NCI-H524 (cell line): Measurements from ENCODE around the gene JPH3.

Source experiments
- DNase-seq, 2 experiments: peaks; one replicate each; lab custom pipeline; 2025; lab: John Stamatoyannopoulos, UW

JPH3 gene

GRCh38 chr16:87626905-87627304 lies 24.6 kb downstream of the JPH3 start:
- DNase-seq: no peak

- no peak for DNase-seq
Observed at GRCh38 chr16:87627542-87628245, 25.4 kb downstream of the JPH3 start.

DNA sequence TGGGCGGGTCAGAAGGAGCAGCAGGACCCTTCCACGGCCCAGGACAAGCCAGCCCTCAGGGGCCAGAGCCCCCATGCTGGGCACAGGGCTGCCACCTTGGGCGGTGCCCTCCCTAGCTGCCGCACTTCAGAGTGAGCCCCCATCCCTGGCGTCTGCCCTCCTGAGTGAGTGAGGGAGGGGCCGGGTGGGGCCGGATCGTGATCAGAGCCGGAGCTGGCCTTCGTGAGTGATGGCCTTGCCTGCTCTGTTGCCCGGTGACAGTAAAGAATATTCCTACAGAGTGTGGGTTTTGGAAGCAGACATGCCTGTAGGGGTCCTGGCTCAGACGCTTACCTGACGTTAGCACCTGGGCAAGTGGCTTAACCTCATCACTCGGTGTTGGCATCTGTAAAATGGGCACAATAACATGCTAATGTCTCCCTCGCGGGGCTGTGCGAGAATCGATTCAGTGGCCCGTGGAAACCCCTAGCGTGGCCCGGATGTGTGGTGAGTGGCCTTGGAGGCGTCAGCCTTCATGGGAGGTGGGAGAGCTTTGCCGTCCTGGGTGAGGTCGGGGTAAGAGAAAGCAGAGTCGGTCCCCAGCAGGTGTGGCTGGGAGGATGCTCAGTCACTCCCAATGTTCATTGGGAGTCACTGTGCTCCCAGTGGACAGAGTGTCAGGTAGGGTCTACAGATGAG lies 26.1 kb downstream of the JPH3 start:
- no peak for DNase-seq

GRCh38 chr16:87628940-87629339 lies 26.6 kb downstream of the JPH3 start:
- DNase-seq: peak in 1 of 2 experiments; percentile 26

DNA sequence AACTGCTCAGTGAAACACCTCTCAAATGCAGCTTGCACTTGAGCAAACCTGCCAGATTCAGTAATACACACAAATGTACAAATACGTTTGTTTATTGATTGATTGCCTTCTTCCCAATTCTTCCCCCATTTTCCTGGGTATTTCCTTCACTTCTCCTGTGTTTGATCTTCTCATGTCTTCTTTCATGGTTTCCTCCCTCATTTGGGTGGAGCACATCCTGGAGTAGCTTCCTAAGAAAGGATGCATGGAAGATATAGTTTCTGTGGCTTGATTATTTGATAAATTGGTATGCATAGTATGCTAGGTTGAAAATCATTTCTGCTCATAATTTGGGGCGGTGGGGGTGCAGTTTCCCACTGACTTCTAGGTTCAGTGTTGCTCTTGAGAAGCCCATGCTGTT lies 28.8 kb downstream of the JPH3 start:
- no peak for DNase-seq

DNA sequence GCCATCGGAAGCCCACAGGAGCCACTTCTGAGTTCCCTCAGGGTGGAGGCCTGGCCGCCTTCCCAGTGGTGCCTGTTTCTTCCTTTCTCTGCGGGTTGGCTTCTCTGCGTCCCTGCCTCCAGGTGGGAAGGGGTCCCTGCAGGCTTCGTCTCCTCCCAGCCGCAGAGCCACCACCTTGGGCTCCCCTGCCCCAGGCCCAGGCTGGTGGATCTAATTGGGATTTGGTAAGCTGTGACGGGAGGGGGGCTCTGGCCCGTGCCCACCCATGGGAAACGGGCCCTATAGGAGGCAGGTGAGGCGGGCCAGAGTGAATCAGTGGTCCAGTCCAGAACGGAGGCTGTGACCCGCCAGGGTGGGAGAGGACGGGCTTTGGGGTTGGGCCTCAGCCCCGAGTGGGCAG lies 32.1 kb downstream of the JPH3 start:
- DNase-seq: no peak

GRCh38 chr16:87635541-87636049 lies 33.3 kb downstream of the JPH3 start:
- peak in 1 of 2 experiments; percentile 64 for DNase-seq

DNA sequence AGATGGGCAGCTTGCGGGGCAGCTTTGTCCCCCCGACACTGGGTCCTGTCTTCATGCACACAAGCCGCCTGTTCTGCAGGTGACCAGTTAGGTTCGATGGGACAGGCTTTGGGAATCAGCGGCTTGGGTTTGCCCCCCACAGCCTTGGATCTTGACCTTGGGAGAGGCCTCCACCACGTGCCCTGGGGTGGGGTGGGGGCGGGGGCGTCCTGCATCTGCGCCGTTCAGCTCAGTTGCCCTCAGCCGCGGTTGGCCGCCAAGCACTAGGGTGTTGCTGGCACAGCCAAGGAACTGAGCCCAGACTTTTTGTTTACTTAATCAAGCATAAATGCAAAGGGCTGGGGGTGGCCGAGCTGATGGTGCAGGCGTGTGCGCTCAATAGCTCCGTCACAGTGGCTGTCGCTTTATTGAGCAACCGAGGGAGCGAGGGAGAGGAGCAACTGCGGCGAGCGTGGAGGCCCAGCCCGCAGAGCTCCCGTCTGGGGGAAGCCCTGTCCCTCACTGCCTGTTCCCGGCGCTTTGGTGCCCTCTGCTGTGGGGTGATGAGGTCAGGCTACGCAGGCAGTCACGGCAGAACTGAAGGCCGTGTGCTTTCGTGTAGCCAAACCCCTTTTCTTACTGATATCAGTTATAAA lies 33.9 kb downstream of the JPH3 start:
- peak; percentile 66 to 83 for DNase-seq

- no peak for DNase-seq
Observed at GRCh38 chr16:87636741-87637140, 34.4 kb downstream of the JPH3 start.

DNA sequence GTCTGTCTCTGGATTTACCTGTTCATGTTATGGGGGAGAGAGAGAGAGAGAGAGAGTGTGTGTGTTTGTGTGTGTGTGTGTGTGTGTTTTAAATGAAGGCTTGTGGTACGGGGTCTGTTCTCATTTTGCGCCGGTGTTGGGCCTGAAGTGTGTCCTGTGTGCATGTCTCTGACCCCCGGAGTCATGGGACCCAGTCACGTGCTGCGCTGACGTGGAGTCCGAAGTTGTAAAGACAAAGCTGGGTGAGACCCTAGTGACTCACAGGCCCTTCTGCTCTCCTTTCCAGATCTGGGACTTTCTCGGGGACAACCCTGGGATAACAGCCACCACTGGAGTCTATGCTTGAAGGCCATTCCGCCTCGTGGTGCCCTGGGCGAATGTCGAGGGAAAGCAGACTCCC lies 35.0 kb downstream of the JPH3 start:
- no peak for DNase-seq

- DNase-seq: no peak
Observed at GRCh38 chr16:87638736-87639135, 36.4 kb downstream of the JPH3 start.

DNA sequence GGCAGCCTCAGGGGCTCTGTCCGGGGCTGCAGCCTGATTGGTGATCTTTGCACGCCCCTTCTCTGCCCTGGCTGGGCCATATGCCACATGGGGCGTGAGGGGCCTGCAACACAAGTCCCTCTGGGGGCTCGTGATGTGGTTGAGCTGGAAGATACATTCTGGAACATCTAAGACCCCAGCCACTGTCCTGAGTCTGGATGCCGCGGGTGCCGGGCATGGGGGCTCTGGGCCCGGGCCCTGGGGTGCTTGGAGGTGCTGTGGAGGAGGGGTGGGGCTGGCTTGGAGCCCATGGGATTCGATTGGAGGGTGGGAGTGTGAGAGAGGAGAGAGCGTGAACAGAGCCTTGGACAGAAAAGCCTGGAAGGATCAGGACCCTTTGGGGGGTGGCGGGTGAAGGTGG lies 39.4 kb downstream of the JPH3 start:
- peak in 1 of 2 experiments; percentile 32 for DNase-seq

DNA sequence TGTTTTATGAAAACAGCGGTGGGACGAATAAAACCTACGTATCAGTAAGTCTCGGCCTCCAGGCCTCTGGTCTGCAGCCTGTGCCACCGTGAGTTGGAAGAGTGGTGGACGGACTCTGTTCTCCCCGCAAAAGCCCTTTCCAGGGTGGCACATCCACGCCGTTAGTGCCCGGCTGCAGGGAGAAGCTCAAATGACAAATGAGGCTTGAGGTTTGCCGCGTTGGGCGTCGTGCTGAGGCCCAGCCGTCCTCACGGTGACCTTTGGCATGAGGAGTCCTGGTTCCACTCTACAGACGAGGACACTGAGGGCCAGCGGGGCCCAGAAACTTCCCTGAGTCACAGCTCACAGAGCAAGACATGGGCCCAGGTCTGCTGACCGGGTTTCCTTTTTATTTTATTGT lies 40.2 kb downstream of the JPH3 start:
- no peak for DNase-seq

GRCh38 chr16:87644186-87644585 lies 41.9 kb downstream of the JPH3 start:
- DNase-seq: no peak

GRCh38 chr16:87644596-87644995 lies 42.3 kb downstream of the JPH3 start:
- DNase-seq: no peak

DNA sequence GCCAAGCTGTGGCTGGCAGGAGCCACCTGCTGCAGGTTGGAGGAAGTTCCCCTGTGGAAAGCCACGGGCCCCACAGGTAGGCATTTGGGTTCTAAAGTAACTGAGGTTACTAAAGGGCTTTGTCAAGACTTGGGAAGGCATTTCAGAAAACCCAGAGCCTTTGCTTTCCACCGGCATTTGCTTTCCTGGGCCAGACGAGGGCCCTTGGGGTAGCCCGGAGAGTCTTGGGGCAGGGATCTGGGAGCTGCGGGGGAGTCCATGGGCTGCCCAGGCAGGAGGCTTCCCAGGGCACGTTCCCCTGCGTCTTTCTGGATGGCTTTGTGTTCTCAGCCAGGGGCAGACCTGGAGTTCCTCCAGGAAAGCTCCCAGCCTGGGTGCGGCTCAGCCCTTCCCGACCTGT lies 43.5 kb downstream of the JPH3 start:
- no peak for DNase-seq

DNA sequence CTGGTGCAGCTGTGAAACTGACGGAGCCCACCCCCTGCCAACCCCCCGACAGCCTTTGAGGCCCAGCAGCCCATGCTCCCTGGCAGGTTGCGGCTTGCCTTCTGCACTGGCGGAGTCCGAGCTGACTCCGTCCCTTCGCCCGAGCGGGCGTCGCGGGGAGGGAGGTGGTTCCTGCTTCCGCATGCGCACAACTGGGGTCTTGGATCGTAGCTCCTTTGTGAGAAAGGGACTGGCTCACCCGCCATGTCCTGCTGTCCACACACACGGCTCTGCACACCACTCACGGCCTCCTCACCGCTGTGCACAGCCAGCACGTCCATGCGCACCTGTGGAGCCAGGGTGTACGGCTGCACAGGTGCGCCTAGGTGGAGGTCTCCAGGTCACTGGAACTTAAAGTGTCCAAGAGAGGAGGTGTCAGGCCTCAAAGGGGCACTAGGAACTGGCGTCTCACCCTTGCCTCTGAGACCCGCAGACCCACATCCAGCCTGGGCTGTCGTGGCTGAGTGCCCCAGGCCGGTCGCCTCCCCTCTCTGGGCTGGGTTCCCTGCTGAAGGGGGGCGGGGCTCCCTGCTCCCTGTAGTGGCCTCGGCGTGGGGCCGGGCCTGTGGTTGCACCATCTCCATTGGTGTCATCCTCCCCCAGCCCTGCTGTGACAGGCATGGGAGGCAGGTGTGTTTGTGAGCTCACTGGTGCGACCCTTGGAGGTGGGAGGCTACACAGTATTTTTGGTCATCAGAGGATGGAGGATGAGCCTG lies 45.3 kb downstream of the JPH3 start:
- DNase-seq: no peak

- DNase-seq: no peak
Observed at GRCh38 chr16:87648236-87648635, 45.9 kb downstream of the JPH3 start.

- DNase-seq: no peak
Observed at GRCh38 chr16:87648698-87649487, 46.6 kb downstream of the JPH3 start.

- DNase-seq: no peak
Observed at GRCh38 chr16:87652386-87652785, 50.1 kb downstream of the JPH3 start.

- no peak for DNase-seq
Observed at GRCh38 chr16:87652799-87653198, 50.5 kb downstream of the JPH3 start.

GRCh38 chr16:87653234-87653633 lies 50.9 kb downstream of the JPH3 start:
- DNase-seq: peak; percentile 23 to 28
